Measurements from ENCODE around the gene SH3PXD2A.

SH3PXD2A gene

GRCh38 chr10:103877861-103878260, 22.5 kb upstream of the SH3PXD2A start:
- no peak for DNase-seq

DNA sequence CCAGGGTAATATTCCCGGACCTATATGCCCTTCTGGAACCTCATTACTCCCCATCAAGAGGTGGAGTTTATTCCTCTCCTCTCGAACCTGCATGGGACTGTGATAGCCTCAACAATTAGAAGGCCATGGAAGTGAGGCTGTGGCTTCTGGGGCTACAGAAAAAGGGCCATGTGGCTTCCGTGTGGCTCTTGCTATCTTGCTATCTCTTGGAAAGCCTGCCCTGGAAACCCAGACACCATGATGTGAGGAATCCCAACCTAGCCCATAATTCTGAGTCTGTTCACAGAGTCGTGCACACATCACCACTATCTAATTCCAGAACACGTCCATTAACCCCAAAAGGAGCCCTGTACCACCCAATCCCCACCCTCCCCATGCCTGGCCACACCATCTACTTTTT, 20.8 kb upstream of the SH3PXD2A start:
- no peak for DNase-seq

- DNase-seq: no peak
Observed at GRCh38 chr10:103874730-103875129, 19.4 kb upstream of the SH3PXD2A start.

- peak; percentile 61 for DNase-seq
Observed at GRCh38 chr10:103872137-103872931, 17.0 kb upstream of the SH3PXD2A start.

- no peak for DNase-seq
Observed at GRCh38 chr10:103871006-103871405, 15.6 kb upstream of the SH3PXD2A start.

GRCh38 chr10:103870516-103870915, 15.1 kb upstream of the SH3PXD2A start:
- DNase-seq: peak; percentile 88

GRCh38 chr10:103869336-103869735, 14.0 kb upstream of the SH3PXD2A start:
- DNase-seq: no peak

GRCh38 chr10:103868200-103868599, 12.8 kb upstream of the SH3PXD2A start:
- DNase-seq: no peak

DNA sequence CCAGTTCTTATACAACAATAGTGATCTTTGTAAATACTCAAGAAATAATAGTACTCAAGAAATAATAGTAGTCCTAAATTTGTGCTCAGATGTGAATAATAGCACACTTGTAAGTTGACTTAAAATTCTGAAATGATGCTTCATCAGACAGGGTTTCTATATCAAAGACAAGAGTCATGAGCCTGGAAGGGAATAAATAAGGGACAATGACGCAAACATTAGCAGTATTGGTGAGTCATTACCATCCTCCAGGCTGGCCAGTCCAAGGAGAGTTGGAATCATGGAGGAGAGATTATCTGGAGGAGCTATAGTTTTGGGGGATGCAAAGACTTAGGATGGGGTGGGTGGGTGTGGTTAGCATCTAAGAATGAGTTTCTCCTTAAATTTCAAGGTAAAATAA, 6.1 kb upstream of the SH3PXD2A start:
- DNase-seq: peak; percentile 65

DNA sequence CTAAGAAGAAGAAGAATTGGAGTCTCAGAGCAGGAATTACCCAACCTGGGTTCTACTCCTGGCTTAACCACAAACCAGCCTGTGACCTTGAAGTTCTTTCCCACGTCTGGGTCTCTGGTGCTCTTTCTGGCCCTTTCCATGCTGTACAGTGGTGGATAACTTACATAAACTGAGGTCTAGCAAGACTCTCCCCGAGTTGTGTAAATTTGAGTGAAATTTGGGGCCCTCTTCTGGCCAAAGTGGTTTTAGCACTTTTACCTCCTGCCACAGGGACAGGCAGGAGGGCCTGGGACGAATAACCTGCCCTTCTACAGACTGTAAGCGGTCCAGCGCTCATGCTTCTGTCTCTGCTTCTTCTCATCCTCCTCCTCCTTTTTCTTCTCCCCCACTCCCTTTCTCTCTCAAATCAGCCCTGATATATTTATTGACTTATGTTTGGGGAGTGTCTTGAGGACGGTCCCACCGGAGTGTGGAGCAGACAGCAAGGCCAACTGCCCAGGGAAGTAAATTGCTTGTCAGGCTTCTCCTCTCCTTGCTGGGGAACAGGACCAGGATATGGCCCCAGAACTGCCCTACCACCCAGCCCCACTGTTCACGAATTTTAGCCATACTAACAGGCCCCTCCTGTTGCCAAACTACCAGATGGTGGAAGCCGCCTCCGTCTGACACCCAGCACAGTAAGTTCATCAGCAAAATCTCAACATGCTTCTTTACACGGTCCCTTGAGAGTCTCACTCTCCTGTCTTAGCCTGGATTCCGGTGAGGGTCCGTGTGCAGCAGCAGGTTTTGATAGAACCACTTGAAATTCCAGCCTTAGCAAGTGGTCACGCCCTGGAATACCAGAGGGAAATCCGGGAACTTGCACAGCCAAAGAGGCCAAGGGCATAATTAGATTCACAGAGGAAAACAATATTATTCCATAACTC, 4.0 kb upstream of the SH3PXD2A start:
- peak; percentile 72 for DNase-seq

GRCh38 chr10:103858360-103858759, 3.0 kb upstream of the SH3PXD2A start:
- DNase-seq: no peak

- no peak for DNase-seq
Observed at GRCh38 chr10:103856797-103857170, 1.4 kb upstream of the SH3PXD2A start.

DNA sequence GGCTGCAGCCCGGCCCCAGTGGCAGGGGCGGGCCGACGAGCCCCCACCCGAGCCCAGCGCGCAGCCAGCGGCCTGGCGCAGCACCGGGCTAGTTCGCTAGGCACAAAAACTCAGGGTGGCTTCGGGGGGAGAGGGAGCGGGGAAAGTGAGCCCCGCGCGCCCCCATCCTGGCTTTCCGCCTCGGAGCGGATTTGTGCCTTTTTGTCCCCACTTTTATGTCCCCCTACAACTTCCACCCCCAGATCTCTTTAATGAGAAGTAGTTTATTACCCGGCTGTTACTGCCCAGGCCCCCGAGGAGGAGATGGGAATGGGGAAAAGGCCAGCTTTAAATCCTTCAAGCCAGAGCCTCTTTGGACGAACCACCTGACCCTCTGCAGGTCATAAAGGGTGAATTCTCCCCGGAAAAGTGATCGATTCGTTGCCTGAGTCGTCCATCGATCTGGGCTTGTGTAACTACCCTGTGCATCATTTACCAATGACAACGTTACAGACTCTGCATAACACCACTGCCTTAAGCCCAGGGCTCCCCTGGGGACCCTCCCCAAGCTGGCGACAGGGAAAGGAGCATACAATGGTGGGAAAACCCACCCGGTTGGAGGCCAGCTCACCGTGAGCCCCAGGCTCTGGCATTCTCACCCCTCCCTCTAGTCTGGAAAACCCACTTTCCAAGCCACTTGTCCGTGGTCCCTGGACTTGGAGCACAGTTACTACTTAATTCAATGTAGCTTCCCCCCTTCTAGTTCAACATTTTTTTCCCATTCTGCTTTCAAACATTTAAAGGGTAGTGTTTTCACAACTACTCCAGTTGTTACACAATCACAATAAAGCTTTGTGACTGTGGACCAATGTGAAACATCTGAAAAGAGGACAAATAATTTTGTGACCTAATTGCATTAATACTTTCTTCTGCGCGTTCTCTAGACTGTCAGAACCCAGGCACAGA, 748 bp upstream of the SH3PXD2A start:
- no peak for DNase-seq

DNA sequence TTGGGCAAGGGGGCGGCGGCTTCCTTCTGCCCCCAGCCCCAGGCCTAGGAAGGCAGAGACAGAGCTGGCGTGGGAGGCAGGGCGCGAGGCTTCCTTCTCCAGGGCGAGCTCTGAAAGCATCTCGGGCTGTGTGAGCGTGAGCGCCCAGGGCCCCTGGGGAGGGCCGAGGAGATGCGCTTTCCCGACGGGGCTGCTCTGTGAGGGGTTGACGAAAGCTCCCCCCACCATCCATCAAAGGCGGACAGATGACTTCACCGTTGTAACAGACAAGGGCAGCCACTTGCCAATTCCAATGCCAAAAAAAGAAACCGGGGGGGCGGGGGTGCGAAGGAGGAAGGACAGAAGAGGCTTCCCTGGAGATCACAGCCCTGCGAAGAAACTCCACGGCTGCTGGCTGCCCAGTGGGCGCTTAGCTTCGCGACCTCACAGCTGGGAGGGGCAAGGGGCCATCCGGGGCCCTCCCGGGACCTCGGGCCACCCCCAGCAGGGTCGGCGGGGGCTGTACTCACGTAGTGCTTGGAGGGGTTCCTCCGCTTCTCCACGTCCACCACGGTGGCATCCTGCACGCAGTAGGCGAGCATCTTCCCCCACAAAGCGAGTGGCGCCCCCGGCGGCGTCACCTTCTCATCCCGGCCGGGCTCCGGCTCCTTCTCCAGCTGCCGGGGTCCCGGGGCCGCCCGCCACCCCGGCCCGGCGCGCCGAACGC, 537 bp downstream of the SH3PXD2A start:
- DNase-seq: peak; percentile 43

DNA sequence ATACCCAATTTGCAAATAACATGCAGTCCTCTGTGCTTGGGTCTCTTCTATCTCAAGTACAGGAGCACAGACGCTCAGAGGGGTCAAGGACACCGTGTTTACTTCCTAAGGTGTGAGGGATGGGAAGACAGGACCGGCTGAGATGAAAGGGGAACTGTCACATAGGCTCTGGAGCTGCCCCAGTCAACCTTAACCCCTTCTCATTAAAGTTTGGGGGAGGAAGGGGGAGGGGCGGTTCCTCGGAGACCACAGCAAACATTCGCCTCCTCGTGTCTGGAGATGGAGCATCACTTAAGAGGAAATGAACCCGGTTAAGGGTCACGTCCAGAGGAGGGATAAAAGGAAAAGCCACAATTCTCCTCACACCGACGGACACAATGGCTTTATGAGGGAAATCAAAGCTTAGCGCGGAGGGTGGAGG, 1.1 kb downstream of the SH3PXD2A start:
- no peak for DNase-seq

- DNase-seq: no peak
Observed at GRCh38 chr10:103853428-103854264, 1.7 kb downstream of the SH3PXD2A start.

- no peak for DNase-seq
Observed at GRCh38 chr10:103852856-103853255, 2.5 kb downstream of the SH3PXD2A start.

- DNase-seq: peak; percentile 23
Observed at GRCh38 chr10:103852189-103852711, 3.1 kb downstream of the SH3PXD2A start.

DNA sequence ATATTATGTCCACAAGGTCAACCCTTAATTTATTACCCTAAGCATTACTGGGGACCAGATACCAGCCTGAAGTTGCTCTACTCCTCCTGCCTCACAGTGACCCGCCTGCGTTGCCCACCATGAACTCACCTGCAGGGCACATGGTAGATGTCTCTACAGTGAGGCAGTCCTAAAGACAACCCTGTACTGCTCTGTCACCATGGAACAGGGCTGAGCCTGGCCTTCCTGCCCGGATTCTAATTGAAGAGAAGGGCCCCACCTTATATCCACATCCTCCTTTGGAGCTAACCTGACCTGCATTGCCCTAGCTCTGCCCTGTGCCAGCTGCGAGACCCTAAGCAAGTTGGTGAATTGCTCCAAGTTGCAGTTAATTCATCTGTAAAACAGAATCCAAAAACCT, 4.1 kb downstream of the SH3PXD2A start:
- DNase-seq: no peak

GRCh38 chr10:103850572-103850895, 4.8 kb downstream of the SH3PXD2A start:
- DNase-seq: no peak

Measured in EL (cell line).